GM23338 (cell line): ENCODE measurements around the gene FBP1. TPM values are rescaled to one million over a fixed set of nuclear protein-coding genes. Genes with fewer than 3 reads are reported as not detected.
"Not testable (repeated sequence)": the region's sequence is repeated elsewhere in the genome, so short reads cannot be mapped to it uniquely, and the experiment has no call there.

ENCODE experiments used
- ATAC-seq: fragments of 200-7000 bp; cut with Tn5 transposase; 3 replicates; pipeline ENCODE4 v1.9.1; 2020
- DNase-seq: peaks from one replicate; pipeline ENCODE4 v3.0.0-alpha.2; 2015; ENCODE audit warnings: low spot score
- H2AFZ ChIP-seq: fragments of 200-600 bp; sonication (generic); 2 replicates; pipeline ENCODE4 v1.8.0; 2016; ENCODE audit warnings: antibody characterized with exemption, mild to moderate bottlenecking, moderate library complexity
- H3F3A ChIP-seq: fragments of 200-600 bp; sonication (generic); replicated peaks from 2 replicates; pipeline ENCODE4 v1.8.0; 2017; ENCODE audit warnings: antibody characterized with exemption, mixed run types, low read depth
- H3K27ac ChIP-seq: fragments of 200-600 bp; sonication (generic); 2 replicates; pipeline ENCODE4 v1.6.1; 2016; ENCODE audit warnings: low read depth
- H3K27me3 ChIP-seq: fragments of 200-600 bp; sonication (generic); 2 replicates; pipeline ENCODE4 v1.8.0; 2016; ENCODE audit warnings: mild to moderate bottlenecking, mixed run types, moderate library complexity; ENCODE audit not compliant: insufficient read depth
- H3K36me3 ChIP-seq: fragments of 200-600 bp; sonication (generic); 2 replicates; pipeline ENCODE4 v1.8.0; 2016; ENCODE audit warnings: mild to moderate bottlenecking; ENCODE audit not compliant: insufficient read depth
- H3K4me1 ChIP-seq: fragments of 200-600 bp; sonication (generic); 2 replicates; pipeline ENCODE4 v1.8.0; 2016; ENCODE audit warnings: mild to moderate bottlenecking, moderate library complexity; ENCODE audit not compliant: insufficient read depth
- H3K4me2 ChIP-seq: fragments of 200-600 bp; sonication (generic); 2 replicates; pipeline ENCODE4 v1.7.1; 2017; ENCODE audit warnings: mixed run types
- H3K4me3 ChIP-seq: fragments of 200-600 bp; sonication (generic); 2 replicates; pipeline ENCODE4 v1.6.1; 2016; ENCODE audit warnings: mixed run types
- H3K79me2 ChIP-seq: fragments of 200-600 bp; sonication (generic); replicated peaks from 2 replicates; pipeline ENCODE4 v1.8.0; 2017; ENCODE audit warnings: mild to moderate bottlenecking; ENCODE audit not compliant: insufficient read depth
- H3K9me2 ChIP-seq: fragments of 200-600 bp; sonication (generic); 2 replicates; pipeline ENCODE4 v1.8.0; 2017; ENCODE audit not compliant: insufficient read depth
- H4K20me1 ChIP-seq: fragments of 200-600 bp; sonication (generic); replicated peaks from 2 replicates; pipeline ENCODE4 v1.8.0; 2017; ENCODE audit warnings: mild to moderate bottlenecking; ENCODE audit not compliant: insufficient read depth
- H3K27ac Mint-ChIP-seq: 2 replicates; pipeline ENCODE4 v1.8.0; 2020; ENCODE audit warnings: inconsistent platforms, mild to moderate bottlenecking, moderate library complexity, mixed read lengths
- H3K27me3 Mint-ChIP-seq: 3 replicates; pipeline ENCODE4 v1.8.0; 2022; ENCODE audit warnings: low read depth, mild to moderate bottlenecking, moderate library complexity, mixed read lengths, inconsistent platforms; ENCODE audit not compliant: insufficient read depth, poor library complexity
- H3K36me3 Mint-ChIP-seq: 3 replicates; pipeline ENCODE4 v1.8.0; 2021; ENCODE audit warnings: low read depth, mild to moderate bottlenecking, inconsistent platforms, moderate library complexity, mixed read lengths
- H3K4me1 Mint-ChIP-seq: 3 replicates; pipeline ENCODE4 v1.8.0; 2020; ENCODE audit warnings: mild to moderate bottlenecking, inconsistent platforms, mixed read lengths
- H3K4me3 Mint-ChIP-seq: 3 replicates; pipeline ENCODE4 v1.8.0; 2021; ENCODE audit warnings: moderate library complexity, mild to moderate bottlenecking, inconsistent platforms, mixed read lengths
- H3K9me3 Mint-ChIP-seq: 3 replicates; pipeline ENCODE4 v1.8.0; 2020; ENCODE audit warnings: moderate library complexity, mild to moderate bottlenecking, inconsistent platforms, mixed read lengths
- CTCF ChIP-seq, 2 experiments: fragments of 200-600 bp in 1 of 2; sonication (generic) in 1 of 2; conservative IDR thresholded peaks; 2 replicates each; pipeline versions ENCODE4 v1.5.1 to v1.6.1; 2016 to 2017; ENCODE audit warnings: antibody characterized with exemption in 2 of 2, low read depth in 2 of 2, mild to moderate bottlenecking in 2 of 2, moderate library complexity in 1 of 2
- EZH2 ChIP-seq: fragments of 200-600 bp; sonication (generic); IDR thresholded peaks from one replicate; pipeline ENCODE4 v1.8.0; 2017; ENCODE audit warnings: antibody characterized with exemption, mild to moderate bottlenecking, low read depth; ENCODE audit not compliant: unreplicated experiment
- JUNB ChIP-seq: IDR thresholded peaks from one replicate; pipeline ENCODE4 v1.6.1; 2016; ENCODE audit warnings: antibody characterized with exemption; ENCODE audit not compliant: unreplicated experiment
- NANOG ChIP-seq: IDR thresholded peaks from 2 replicates; pipeline ENCODE4 v1.6.1; 2016; ENCODE audit warnings: antibody characterized with exemption, borderline replicate concordance
- POLR2AphosphoS5 ChIP-seq: IDR thresholded peaks from 2 replicates; pipeline ENCODE4 v1.6.1; 2016; ENCODE audit warnings: antibody characterized with exemption, low read depth
- REST ChIP-seq: IDR thresholded peaks from one replicate; pipeline ENCODE4 v1.6.1; 2018; ENCODE audit warnings: antibody characterized with exemption; ENCODE audit not compliant: unreplicated experiment
- ZNF114 ChIP-seq: fragments of 250-450 bp; sonication (Bioruptor Pico); IDR thresholded peaks from 2 replicates; pipeline ENCODE4 v1.5.0; 2020; ENCODE audit warnings: mild to moderate bottlenecking, moderate library complexity
- ZNF331 ChIP-seq: fragments of 250-450 bp; sonication (Bioruptor Pico); IDR thresholded peaks from 2 replicates; pipeline ENCODE4 v1.5.0; 2020; ENCODE audit warnings: low read depth, mild to moderate bottlenecking, moderate library complexity
- polyA plus RNA-seq: library from polyadenylated mRNA; unstranded; fragments of >200 nt; fragmentation: Nextera tagmentation; extraction: Ambion mirVana; gene quantifications from 2 replicates; pipeline ENCODE4 v1.2.1, GENCODE V29; 2016
- total RNA-seq: library from RNA; depleted of rRNA; stranded (reverse); fragments of >200 nt; shearing (Covaris generic); gene quantifications from 2 replicates; pipeline ENCODE4 v1.2.3, GENCODE V29; 2014

FBP1 gene
- total and polyA plus RNA-seq, 2 experiments from 2014 or later = 3.0 to 3.3 TPM

- no peaks in the 10 kb centered on the region for H3K27me3 ChIP-seq
- 0 out of 2 replicates have a peak, but pooled peaks cover 6% of the 10 kb centered on the region for H3K36me3 ChIP-seq
- no peaks in the 10 kb centered on the region for H3K9me2 ChIP-seq
- H3F3A ChIP-seq = no peaks in the 10 kb centered on the region
- TF ChIP-seq CTCF (conservative IDR thresholded peaks at IDR 0.05; ENCODE audit: low read depth in 2 of 2) (no peak), ZNF114 (CRISPR knock-in tag) (no peak), EZH2 (no peak), REST (no peak), NANOG (no peak), POLR2AphosphoS5 (no peak), ZNF331 (CRISPR knock-in tag) (no peak), JUNB (no peak)
- no peak overlapping the region for H3K4me3 ChIP-seq
- peaks cover 3% of the 10 kb centered on the region; the same call in 1 of the 3 replicates for H3K9me3 Mint-ChIP-seq
- peaks cover 2% of the 10 kb centered on the region for H3K27me3 Mint-ChIP-seq
- H2AFZ ChIP-seq = no peak overlapping the region
- H3K27ac ChIP-seq = no peak overlapping the region
- no peaks in the 10 kb centered on the region for H4K20me1 ChIP-seq
- peaks cover 14% of the 10 kb centered on the region; the same call in 2 of the 3 replicates for H3K36me3 Mint-ChIP-seq
- no peaks in the 10 kb centered on the region for H3K79me2 ChIP-seq
- H3K4me2 ChIP-seq = no peak overlapping the region
- no peak for ATAC-seq
- peaks cover 12% of the 10 kb centered on the region for H3K4me1 Mint-ChIP-seq
- H3K27ac Mint-ChIP-seq = no peak overlapping the region
- no peak overlapping the region for H3K4me3 Mint-ChIP-seq
- DNase-seq = no peak
- peaks cover 9% of the 10 kb centered on the region for H3K4me1 ChIP-seq
Observed at GRCh38 chr9:94566550-94566949, 72.8 kb downstream of the FBP1 start.

GRCh38 chr9:94564279-94564678, 75.0 kb downstream of the FBP1 start:
- H3K36me3 ChIP-seq = not testable (repeated sequence)

More at GRCh38 chr9:94564279-94564678, 75.0 kb downstream of the FBP1 start:
- not testable (repeated sequence) for H3K79me2 ChIP-seq, H3K4me3 ChIP-seq, H3K9me3 Mint-ChIP-seq, H3K27me3 ChIP-seq, H3K4me3 Mint-ChIP-seq, ATAC-seq, DNase-seq, H4K20me1 ChIP-seq, H3K27me3 Mint-ChIP-seq, H3K4me2 ChIP-seq, H3K9me2 ChIP-seq, H3K27ac ChIP-seq, H3F3A ChIP-seq, H3K4me1 Mint-ChIP-seq, H2AFZ ChIP-seq, H3K4me1 ChIP-seq, H3K27ac Mint-ChIP-seq
- H3K36me3 Mint-ChIP-seq = peaks cover 14% of the 10 kb centered on the region; the same call in 2 of the 3 replicates
